Fibroblast of lung (primary cell): ENCODE data around the gene ACAD11.

Experiments used
- CTCF ChIP-seq, 2 donors: IDR thresholded peaks in 1 of 2; conservative IDR thresholded peaks in 1 of 2; 1 replicate in 1 of 2; 2 replicates in 1 of 2; pipeline ENCODE4 v1.5.1; 2011 to 2012; ENCODE audit warnings: low read length in 2 of 2, control low read depth in 1 of 2, inconsistent platforms in 1 of 2, low read depth in 1 of 2, mild to moderate bottlenecking in 1 of 2
- EZH2 ChIP-seq: IDR thresholded peaks from 2 replicates; pipeline ENCODE4 v1.5.1; 2012; ENCODE audit warnings: low read length, control low read depth, mild to moderate bottlenecking; ENCODE audit errors: missing control alignments

- TF ChIP-seq CTCF (conservative IDR thresholded peaks at IDR 0.05 in 1 of 2, IDR thresholded peaks at IDR 0.05 in 1 of 2; ENCODE audit: low read depth in 1 of 2, low read length in 2 of 2) (no peak), EZH2 (no peak)
Observed at GRCh38 chr3:132638706-132639105, 20.9 kb downstream of the ACAD11 start.
